ENCODE data around the gene KIAA1210.

- TF ChIP-seq CTCF (conservative IDR thresholded peaks at IDR 0.05; ENCODE audit: low read depth, low read length) (no peak), EZH2 (IDR thresholded peaks at IDR 0.05; ENCODE audit: borderline replicate concordance, low read depth, low read length, poor library complexity, severe bottlenecking) (no peak)
Observed at GRCh38 chrX:119155416-119156035, 27.9 kb upstream of the KIAA1210 start.

Data from A673 (cell line).